T-cell (primary cell): ENCODE measurements around the gene EIF4EBP2. TPM values are rescaled to one million over a fixed set of nuclear protein-coding genes. Genes with fewer than 3 reads are reported as not detected.

ENCODE experiments used
- ATAC-seq, 4 experiments: fragments of 200-7000 bp in 3 of 4; fragments of 150-1000 bp in 1 of 4; cut with Tn5 transposase; replicated peaks in 1 of 4; 1 replicate in 3 of 4; 2 replicates in 1 of 4; pipeline ENCODE4 v1.10.0; 2021; ENCODE audit warnings: moderate library complexity in 3 of 4, mild to moderate bottlenecking in 2 of 4, moderate number of reproducible peaks in 1 of 4
- CTCF ChIA-PET, 2 donors: fragments of 300-600 bp; sonication (Branson Sonifier 250); formaldehyde crosslinking; loops; one replicate each; lab custom pipeline; 2022; ENCODE audit warnings: antibody characterized with exemption in 2 of 2; lab: Charles Lee
- POLR2A ChIA-PET, 2 donors: fragments of 300-600 bp; sonication (Branson Sonifier 250); formaldehyde crosslinking; loops; one replicate each; lab custom pipeline; 2022; ENCODE audit warnings: antibody characterized with exemption in 2 of 2; lab: Charles Lee
- DNase-seq, 35 experiments: peaks; one replicate each; pipeline versions ENCODE4 v3.0.0 to v3.0.0-alpha.2; 2013 to 2023
- H3K27ac ChIP-seq: one replicate; pipeline ENCODE4 v1.5.1; 2013; ENCODE audit warnings: low read length
- H3K27me3 ChIP-seq, 2 experiments: replicated peaks in 1 of 2; 1 replicate in 1 of 2; 2 replicates in 1 of 2; pipeline versions ENCODE4 v1.6.1 to v1.7.0; 2013; ENCODE audit warnings: low read length in 1 of 2, mixed read lengths in 1 of 2; ENCODE audit not compliant: control insufficient read depth in 2 of 2, insufficient read depth in 2 of 2; ENCODE audit errors: extremely low read depth in 1 of 2
- H3K36me3 ChIP-seq, 2 donors: 1 replicate in 1 of 2; 2 replicates in 1 of 2; pipeline versions ENCODE4 v1.6.1 to v1.7.0; 2013; ENCODE audit warnings: low read length in 1 of 2; ENCODE audit not compliant: control insufficient read depth in 2 of 2, insufficient read depth in 1 of 2; ENCODE audit errors: extremely low read depth in 1 of 2
- H3K4me1 ChIP-seq, 2 experiments: 1 replicate in 1 of 2; 2 replicates in 1 of 2; pipeline versions ENCODE4 v1.6.1 to v1.7.0; 2013; ENCODE audit warnings: low read length in 2 of 2, mixed read lengths in 1 of 2; ENCODE audit not compliant: insufficient read depth in 2 of 2, control insufficient read depth in 1 of 2; ENCODE audit errors: extremely low read depth in 1 of 2
- H3K4me3 ChIP-seq, 2 donors: 1 replicate in 1 of 2; 2 replicates in 1 of 2; pipeline versions ENCODE4 v1.5.1 to v1.7.0; 2013; ENCODE audit warnings: mild to moderate bottlenecking in 2 of 2, low read length in 1 of 2, moderate library complexity in 1 of 2; ENCODE audit not compliant: control insufficient read depth in 1 of 2; ENCODE audit errors: extremely low read depth in 1 of 2
- H3K9me3 ChIP-seq: 2 replicates; pipeline ENCODE4 v1.7.0; 2013
- H3K27ac Mint-ChIP-seq, 2 donors: one replicate each; pipeline ENCODE4 v1.8.0; 2020 to 2021; ENCODE audit warnings: mild to moderate bottlenecking in 2 of 2, mixed read lengths in 2 of 2
- H3K27me3 Mint-ChIP-seq, 2 donors: one replicate each; pipeline ENCODE4 v1.8.0; 2021 to 2022; ENCODE audit warnings: mixed read lengths in 2 of 2
- H3K36me3 Mint-ChIP-seq: one replicate; pipeline ENCODE4 v1.8.0; 2021; ENCODE audit warnings: mixed read lengths
- H3K4me1 Mint-ChIP-seq, 3 donors: one replicate each; pipeline ENCODE4 v1.8.0; 2020 to 2022; ENCODE audit warnings: mixed read lengths in 3 of 3, mild to moderate bottlenecking in 1 of 3
- H3K4me3 Mint-ChIP-seq, 3 donors: one replicate each; pipeline ENCODE4 v1.8.0; 2020 to 2022; ENCODE audit warnings: mild to moderate bottlenecking in 3 of 3, mixed read lengths in 3 of 3, moderate library complexity in 3 of 3
- H3K9me3 Mint-ChIP-seq, 3 donors: one replicate each; pipeline ENCODE4 v1.8.0; 2020 to 2022; ENCODE audit warnings: mixed read lengths in 3 of 3
- WGBS: methylation state at CpG from one replicate; pipeline ENCODE4 v1.1.5; 2013; ENCODE audit warnings: missing lambda C conversion rate; ENCODE audit not compliant: insufficient coverage; 5-methylcytosine and 5-hydroxymethylcytosine counted together
- total RNA-seq, 35 experiments: library from RNA in 6 of 35; stranded (reverse) in 6 of 35; fragments of 120-200 nt in 1 of 35; gene quantifications; one replicate each; pipeline versions ENCODE4 v1.2.1 to v1.2.4 and lab custom pipeline; 2013 to 2026

The EIF4EBP2 gene
- total RNA-seq, 5 donors from 2014 or later (not counting 1 experiment from before 2014, with no cell fraction given) = 39.9 to 47.7 (median 42.6) TPM

DNA sequence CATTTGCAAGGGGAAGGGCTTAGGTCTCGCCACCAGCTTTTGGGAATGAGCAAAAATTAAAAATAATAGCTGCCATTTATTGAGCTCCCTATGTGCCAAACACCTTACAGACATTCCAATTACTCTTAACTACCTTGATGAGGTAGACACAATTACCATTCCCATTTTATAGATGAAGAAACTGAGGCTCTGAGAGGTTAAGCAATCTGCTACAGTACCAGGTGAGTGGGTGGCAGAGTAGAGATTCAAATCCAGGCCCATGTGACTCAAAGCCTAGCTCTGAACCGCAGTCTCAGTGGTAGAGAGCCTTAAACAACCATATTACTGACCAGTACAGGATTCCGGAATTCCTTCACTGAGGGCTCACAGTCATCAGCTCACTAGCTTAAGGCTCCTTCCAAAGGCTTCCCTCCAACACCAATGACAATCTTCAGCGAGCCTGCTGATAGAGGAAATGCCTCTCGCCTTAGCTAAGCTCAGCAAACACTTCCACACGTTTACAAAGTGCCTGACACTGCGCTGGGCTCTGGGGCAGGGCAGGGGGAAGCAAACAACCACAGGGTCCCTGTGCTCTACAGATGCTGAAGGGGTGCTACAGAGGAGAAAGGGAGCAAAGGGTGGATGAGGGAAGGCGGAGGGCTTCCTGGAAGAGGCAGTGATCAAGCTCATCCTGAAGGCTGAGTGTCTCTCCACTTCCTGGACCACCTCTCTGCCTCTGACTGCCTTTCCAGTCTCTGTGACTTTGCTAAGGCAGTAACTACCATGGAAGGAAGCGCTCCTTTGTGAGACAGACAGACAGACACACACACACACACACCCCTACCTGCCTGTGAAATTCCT lies 28.9 kb upstream of the EIF4EBP2 start:
- Histone ChIP-seq H3K27me3 (no peaks in the 10 kb centered on the region), H3K4me3 (no peak overlapping the region), H3K27ac (no peak overlapping the region), H3K4me1 (no peaks in the 10 kb centered on the region), H3K9me3 (no peaks in the 10 kb centered on the region), H3K36me3 (no peaks in the 10 kb centered on the region)
- H3K27ac Mint-ChIP-seq = no peak overlapping the region
- H3K4me1 Mint-ChIP-seq = peaks cover 0 to 2% (median 0%) of the 10 kb centered on the region in 3 donors
- POLR2A ChIA-PET = interaction anchor here in 1 of 2 donors (0.7 kb wide), 2 partner anchors 11 to 138 kb away, joined by 3 to 6 read pairs; no protein-coding TSS in a partner anchor
- CTCF ChIA-PET = interaction anchor here (0.6 to 2.1 kb wide), 2 partner anchors 10 to 153 kb away, joined by 3 to 6 read pairs; no protein-coding TSS in a partner anchor
- no peaks in the 10 kb centered on the region for H3K36me3 Mint-ChIP-seq
- DNase-seq (no peak), ATAC-seq (no peak)
- no peaks in the 10 kb centered on the region for H3K27me3 Mint-ChIP-seq
- H3K9me3 Mint-ChIP-seq = peaks cover 0 to 7% (median 3%) of the 10 kb centered on the region in 3 donors
- H3K4me3 Mint-ChIP-seq = no peak overlapping the region
- WGBS = 95% methylated on average over 3 of the region's 9 CpGs

DNA sequence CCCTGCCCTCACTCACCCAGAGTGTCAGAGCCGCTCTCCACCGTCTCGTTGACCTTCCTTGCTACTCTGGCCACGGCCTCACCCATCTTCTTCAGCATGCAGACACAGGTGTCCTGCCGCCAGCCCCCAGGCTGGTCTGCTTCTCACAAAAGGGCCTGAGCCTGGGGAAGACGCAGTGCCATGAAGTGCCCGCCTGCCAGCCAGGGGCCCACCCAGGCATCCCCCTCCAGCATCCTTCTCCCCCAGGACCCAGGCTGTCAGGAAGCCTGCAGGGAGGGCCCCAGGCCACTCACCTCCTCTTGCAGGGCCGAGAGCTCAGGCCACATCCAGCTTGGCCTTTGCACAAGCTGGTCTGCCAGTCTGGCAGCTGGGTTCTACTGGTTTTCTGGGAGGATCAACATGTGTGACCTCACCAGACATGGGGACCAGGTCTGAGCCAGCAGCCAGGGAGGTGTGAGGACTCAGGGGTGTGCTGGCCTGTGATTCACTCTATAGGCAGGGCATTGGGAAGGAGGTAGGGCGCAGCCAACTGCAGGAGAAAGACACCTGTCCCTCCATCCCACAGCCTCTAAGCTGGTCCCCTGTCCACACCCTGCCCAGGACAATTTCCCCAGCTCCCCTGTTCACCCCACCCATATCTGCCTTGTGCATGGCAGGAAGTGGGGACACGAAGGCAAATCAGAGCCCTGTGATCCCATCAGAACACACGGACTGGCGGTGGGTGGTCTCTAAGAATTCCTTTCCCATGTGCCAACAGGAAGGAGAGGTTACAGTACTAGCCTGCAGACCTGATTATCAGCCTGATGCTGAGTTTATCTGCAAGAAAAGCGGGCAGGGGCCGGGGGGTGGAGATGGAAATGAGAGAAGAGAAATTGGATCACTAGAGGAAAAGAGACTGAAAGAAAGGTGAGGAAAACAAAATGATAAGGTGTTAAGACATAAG lies 27.2 kb upstream of the EIF4EBP2 start:
- Histone ChIP-seq H3K4me3 (no peak overlapping the region), H3K4me1 (peaks cover 0 to 6% of the 10 kb centered on the region in 2 experiments), H3K27me3 (peaks cover 0 to 12% of the 10 kb centered on the region in 2 experiments), H3K9me3 (no peaks in the 10 kb centered on the region), H3K36me3 (no peaks in the 10 kb centered on the region), H3K27ac (no peak overlapping the region)
- no peak overlapping the region for H3K4me3 Mint-ChIP-seq
- ChIA-PET CTCF (interaction anchor here in 1 of 2 donors (0.6 to 0.7 kb wide), 2 partner anchors 21 to 220 kb away, joined by 3 read pairs; no protein-coding TSS in a partner anchor), POLR2A (no interaction called here)
- H3K4me1 Mint-ChIP-seq = peaks cover 4 to 12% (median 6%) of the 10 kb centered on the region in 3 donors
- H3K36me3 Mint-ChIP-seq = no peaks in the 10 kb centered on the region
- H3K27ac Mint-ChIP-seq = no peak overlapping the region
- WGBS = 93% methylated on average over 7 of the region's 14 CpGs
- no peak for ATAC-seq
- DNase-seq = no peak
- no peaks in the 10 kb centered on the region for H3K27me3 Mint-ChIP-seq
- H3K9me3 Mint-ChIP-seq = peaks cover 0 to 7% (median 3%) of the 10 kb centered on the region in 3 donors

DNA sequence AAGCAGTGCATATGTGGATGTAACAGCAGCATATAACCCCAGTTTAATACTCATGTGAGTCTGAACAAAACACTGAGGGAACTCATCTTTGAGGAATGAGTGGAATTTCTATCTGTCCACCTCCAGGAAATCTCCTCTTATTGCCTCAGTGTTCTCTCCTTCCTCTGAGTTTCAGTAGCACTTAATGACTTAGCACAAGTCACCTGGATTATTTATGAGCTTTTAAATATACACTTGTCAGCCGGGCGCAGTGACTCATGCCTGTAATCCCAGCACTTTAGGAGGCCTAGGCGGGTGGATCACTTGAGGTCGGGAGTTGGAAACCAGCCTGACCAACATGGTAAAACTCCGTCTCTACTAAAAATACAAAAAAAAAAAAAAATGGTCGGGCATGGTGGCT lies 25.8 kb upstream of the EIF4EBP2 start:
- no peaks in the 10 kb centered on the region for H3K9me3 ChIP-seq
- no peak overlapping the region for H3K4me3 ChIP-seq
- H3K36me3 ChIP-seq = no peaks in the 10 kb centered on the region
- H3K4me1 ChIP-seq = peaks cover 0 to 17% of the 10 kb centered on the region in 2 experiments
- WGBS = 92% methylated on average over 3 of the region's 6 CpGs
- Mint-ChIP-seq H3K36me3 (no peaks in the 10 kb centered on the region), H3K27ac (no peak overlapping the region), H3K4me1 (peaks cover 11 to 19% (median 12%) of the 10 kb centered on the region in 3 donors), H3K9me3 (peaks cover 0 to 7% (median 3%) of the 10 kb centered on the region in 3 donors), H3K27me3 (no peaks in the 10 kb centered on the region), H3K4me3 (no peak overlapping the region)
- no peak for DNase-seq
- H3K27me3 ChIP-seq = peaks cover 0 to 17% of the 10 kb centered on the region in 2 experiments
- no peak overlapping the region for H3K27ac ChIP-seq
- ChIA-PET CTCF (interaction anchor here (0.7 kb wide), 2 partner anchors 228 to 442 kb away, joined by 3 to 4 read pairs; no protein-coding TSS in a partner anchor), POLR2A (no interaction called here)
- no peak for ATAC-seq

DNA sequence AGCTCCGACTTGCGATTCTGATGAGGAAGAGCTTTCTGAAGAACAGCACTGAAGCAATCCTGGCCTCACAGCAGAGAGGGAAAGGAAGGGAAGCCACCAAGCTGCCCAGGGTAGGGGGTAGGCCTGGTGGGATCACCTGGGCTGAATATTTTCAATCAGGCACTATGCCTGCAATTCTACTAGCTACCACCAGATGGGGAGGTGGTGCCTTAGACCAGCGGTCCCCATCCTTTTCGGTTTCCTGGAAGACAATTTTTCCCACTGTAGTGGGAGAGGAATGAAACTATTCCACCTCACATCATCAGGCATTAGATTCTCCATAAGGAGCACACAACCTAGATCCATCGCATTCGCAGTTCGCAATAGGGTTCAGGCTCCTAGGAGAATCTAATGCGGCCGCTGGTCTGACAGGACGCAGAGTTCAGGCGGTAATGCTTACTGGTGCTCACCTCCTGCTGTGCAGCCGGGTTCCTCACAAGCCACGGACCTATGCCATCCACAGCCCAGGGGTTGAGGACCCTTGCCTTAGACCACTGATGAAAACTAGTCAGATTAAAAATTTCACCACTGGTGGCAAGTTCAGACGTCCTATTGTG lies 24.3 kb upstream of the EIF4EBP2 start:
- ATAC-seq (no peak), DNase-seq (no peak)
- peaks cover 0 to 17% of the 10 kb centered on the region in 2 experiments for H3K27me3 ChIP-seq
- no peaks in the 10 kb centered on the region for H3K9me3 ChIP-seq
- no peaks in the 10 kb centered on the region for H3K36me3 Mint-ChIP-seq
- WGBS = 95% methylated on average over 12 of the region's 14 CpGs
- POLR2A ChIA-PET = no interaction called here
- H3K4me3 ChIP-seq = no peak overlapping the region
- H3K36me3 ChIP-seq = no peaks in the 10 kb centered on the region
- peaks cover 0 to 7% (median 3%) of the 10 kb centered on the region in 3 donors for H3K9me3 Mint-ChIP-seq
- peaks cover 12 to 19% (median 15%) of the 10 kb centered on the region in 3 donors for H3K4me1 Mint-ChIP-seq
- no peak overlapping the region for H3K4me3 Mint-ChIP-seq
- H3K4me1 ChIP-seq = peaks cover 0 to 17% of the 10 kb centered on the region in 2 experiments
- no peak overlapping the region for H3K27ac ChIP-seq
- no peaks in the 10 kb centered on the region for H3K27me3 Mint-ChIP-seq
- CTCF ChIA-PET = no interaction called here
- no peak overlapping the region for H3K27ac Mint-ChIP-seq

DNA sequence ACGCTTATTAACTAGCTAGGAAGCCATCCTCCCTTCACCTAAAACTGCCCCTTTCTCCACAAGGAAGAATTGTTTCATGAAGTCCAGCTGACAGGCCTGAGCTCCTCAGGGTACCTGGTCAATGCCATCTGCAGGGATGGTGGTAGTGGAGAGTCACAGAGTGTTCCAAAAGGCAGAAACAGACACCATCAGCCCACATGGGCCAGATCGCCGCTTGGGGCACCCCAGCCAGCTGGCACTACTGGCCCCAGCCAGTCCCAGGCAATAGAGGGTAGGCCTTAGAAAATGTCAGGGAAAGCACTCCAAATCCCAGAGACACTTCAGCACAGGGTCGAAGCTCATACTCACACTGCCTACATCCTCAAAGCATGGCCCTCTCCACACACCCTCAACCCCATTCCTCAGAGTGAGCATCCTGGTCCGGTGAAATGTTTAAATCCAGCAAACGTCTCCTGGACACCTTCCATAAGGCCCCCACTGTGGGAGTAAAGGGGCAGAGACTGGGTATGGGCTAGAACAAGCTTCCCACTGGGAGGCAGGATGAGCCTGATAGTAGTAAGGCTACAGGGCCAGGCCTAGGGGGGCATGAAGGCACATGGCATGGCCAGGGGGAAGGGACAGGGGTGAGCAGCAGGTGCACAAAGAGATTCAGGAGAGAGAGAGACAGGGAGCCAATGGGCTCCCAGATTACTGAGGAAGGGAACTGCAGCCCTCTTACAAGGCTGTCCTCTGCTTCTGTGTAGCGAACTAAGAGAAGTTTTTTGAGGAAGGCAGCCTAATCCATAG lies 23.4 kb upstream of the EIF4EBP2 start:
- H3K27ac ChIP-seq = no peak overlapping the region
- Mint-ChIP-seq H3K27ac (no peak overlapping the region), H3K27me3 (no peaks in the 10 kb centered on the region), H3K9me3 (peaks cover 0 to 7% (median 3%) of the 10 kb centered on the region in 3 donors), H3K36me3 (no peaks in the 10 kb centered on the region), H3K4me3 (peak overlapping the region; percentile 84 to 89 (median 85)), H3K4me1 (peaks cover 12 to 19% (median 15%) of the 10 kb centered on the region in 3 donors)
- no peak overlapping the region for H3K4me3 ChIP-seq
- DNase-seq (no peak), ATAC-seq (no peak)
- ChIA-PET POLR2A (interaction anchor here in 1 of 2 donors (0.6 to 0.8 kb wide), 2 partner anchors 125 to 285 kb away, joined by 3 read pairs; no protein-coding TSS in a partner anchor), CTCF (interaction anchor here in 1 of 2 donors (0.6 kb wide), 1 partner anchor 13 kb away, joined by 4 read pairs; no protein-coding TSS in a partner anchor)
- H3K4me1 ChIP-seq = peaks cover 0 to 17% of the 10 kb centered on the region in 2 experiments
- H3K27me3 ChIP-seq = peaks cover 0 to 17% of the 10 kb centered on the region in 2 experiments
- no peaks in the 10 kb centered on the region for H3K36me3 ChIP-seq
- 100% methylated on average over 2 of the region's 7 CpGs for whole genome bisulfite sequencing
- no peaks in the 10 kb centered on the region for H3K9me3 ChIP-seq
